Smooth muscle cell of the brain vasculature (primary cell): ENCODE results near the gene COL4A4.
"Not testable (repeated sequence)": the region's sequence is repeated elsewhere in the genome, so short reads cannot be mapped to it uniquely, and the experiment has no call there.

Source experiments
- DNase-seq: peaks from one replicate; pipeline ENCODE4 v3.0.0-alpha.2; 2012; ENCODE audit warnings: low read depth, low spot score

The COL4A4 gene

GRCh38 chr2:227115761-227116160 is 48.2 kb downstream of the COL4A4 start:
- no peak for DNase-seq

GRCh38 chr2:227106845-227107759 is 56.9 kb downstream of the COL4A4 start:
- peak; percentile 51 for DNase-seq

- no peak for DNase-seq
Measured at GRCh38 chr2:227103583-227103982, 60.4 kb downstream of the COL4A4 start.

GRCh38 chr2:227099340-227099739 is 64.7 kb downstream of the COL4A4 start:
- no peak for DNase-seq

- DNase-seq: no peak
Measured at GRCh38 chr2:227098162-227098515, 65.9 kb downstream of the COL4A4 start.

GRCh38 chr2:227097495-227098161 is 66.4 kb downstream of the COL4A4 start:
- no peak for DNase-seq

GRCh38 chr2:227095346-227095745 is 68.7 kb downstream of the COL4A4 start:
- no peak for DNase-seq

GRCh38 chr2:227082286-227082685 is 81.7 kb downstream of the COL4A4 start:
- no peak for DNase-seq

GRCh38 chr2:227079726-227080125 is 84.3 kb downstream of the COL4A4 start:
- no peak for DNase-seq

GRCh38 chr2:227065065-227065464 is 98.9 kb downstream of the COL4A4 start:
- not testable (repeated sequence) for DNase-seq

GRCh38 chr2:227058888-227059399 is 105.1 kb downstream of the COL4A4 start:
- DNase-seq: no peak

- DNase-seq: no peak
Measured at GRCh38 chr2:227057743-227058447, 106.1 kb downstream of the COL4A4 start.

GRCh38 chr2:227057060-227057459 is 106.9 kb downstream of the COL4A4 start:
- no peak for DNase-seq

- DNase-seq: no peak
Measured at GRCh38 chr2:227054006-227054405, 110.0 kb downstream of the COL4A4 start.

- DNase-seq: no peak
Measured at GRCh38 chr2:227052879-227053278, 111.1 kb downstream of the COL4A4 start.

GRCh38 chr2:227043981-227044380 is 120.0 kb downstream of the COL4A4 start:
- no peak for DNase-seq

- no peak for DNase-seq
Measured at GRCh38 chr2:227038550-227039189, 125.3 kb downstream of the COL4A4 start.

- DNase-seq: no peak
Measured at GRCh38 chr2:227036527-227036926, 127.5 kb downstream of the COL4A4 start.

GRCh38 chr2:227035711-227036367 is 128.2 kb downstream of the COL4A4 start:
- DNase-seq: no peak

- DNase-seq: no peak
Measured at GRCh38 chr2:227033471-227034148, 130.4 kb downstream of the COL4A4 start.

- DNase-seq: no peak
Measured at GRCh38 chr2:227031379-227031778, 132.6 kb downstream of the COL4A4 start.
